Upper lobe of left lung (tissue), 4 donors: ENCODE data around the gene PPP6R3.

Experiments used
- CTCF ChIP-seq, 6 experiments: fragments of 450-650 bp in 4 of 6; fragments of 200-600 bp in 2 of 6; sonication (generic) in 2 of 6; IDR thresholded peaks; one replicate each; pipeline ENCODE4 v1.5.1; 2016 to 2019; ENCODE audit warnings: antibody characterized with exemption in 6 of 6
- EP300 ChIP-seq, 4 donors: sonication (generic); formaldehyde crosslinking; IDR thresholded peaks; one replicate each; pipeline ENCODE4 v1.5.1; 2017; ENCODE audit warnings: antibody characterized with exemption in 4 of 4, control low read depth in 2 of 4
- POLR2A ChIP-seq, 4 donors: fragments of 450-650 bp; IDR thresholded peaks; one replicate each; pipeline ENCODE4 v1.5.1; 2016 to 2017; ENCODE audit warnings: antibody characterized with exemption in 4 of 4, mild to moderate bottlenecking in 2 of 4

GRCh38 chr11:68661014-68661413, 200.5 kb downstream of the PPP6R3 start:
- TF ChIP-seq POLR2A (IDR thresholded peaks at IDR 0.05): no peak
- TF ChIP-seq EP300 (IDR thresholded peaks at IDR 0.05): no peak
- TF ChIP-seq CTCF (IDR thresholded peaks at IDR 0.05): no peak
